HL-60/S4 treated with retinoic acid at 250 ng/mL for 4 days and 3 days (cell line): ENCODE results near the gene ATXN7L1.
"Not testable (repeated sequence)": the region's sequence is repeated elsewhere in the genome, so short reads cannot be mapped to it uniquely, and the experiment has no call there.

Source experiments
- in situ Hi-C: fragments of 300-500 bp; cut with MboI; formaldehyde crosslinking; loops from 2 replicates; pipeline ENCODE4 v1.7.0; 2022; ENCODE audit warnings: low sequenced_read_pairs

The ATXN7L1 gene

DNA sequence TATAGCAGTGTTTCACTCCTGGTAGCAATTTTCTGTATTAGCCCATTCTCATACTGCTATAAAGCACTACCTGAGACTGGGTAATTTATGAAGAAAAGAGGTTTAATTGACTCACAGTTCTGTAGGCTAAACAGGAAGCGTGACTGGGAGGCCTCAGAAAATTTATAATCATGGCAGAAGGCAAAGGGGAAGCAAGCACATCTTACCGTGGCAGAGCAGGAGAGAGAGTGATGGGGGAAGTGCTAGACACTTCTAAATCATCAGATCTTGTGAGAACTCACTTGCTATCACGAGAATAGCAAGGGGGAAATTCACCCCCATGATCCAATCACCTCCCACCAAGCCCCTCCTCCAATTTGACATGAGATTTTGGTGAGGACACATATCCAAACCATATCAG is 163.5 kb downstream of the ATXN7L1 start:
- in situ Hi-C loops, result no loop called here

GRCh38 chr7:105711726-105712402 is 164.5 kb downstream of the ATXN7L1 start:
- in situ Hi-C loops, result no loop called here

DNA sequence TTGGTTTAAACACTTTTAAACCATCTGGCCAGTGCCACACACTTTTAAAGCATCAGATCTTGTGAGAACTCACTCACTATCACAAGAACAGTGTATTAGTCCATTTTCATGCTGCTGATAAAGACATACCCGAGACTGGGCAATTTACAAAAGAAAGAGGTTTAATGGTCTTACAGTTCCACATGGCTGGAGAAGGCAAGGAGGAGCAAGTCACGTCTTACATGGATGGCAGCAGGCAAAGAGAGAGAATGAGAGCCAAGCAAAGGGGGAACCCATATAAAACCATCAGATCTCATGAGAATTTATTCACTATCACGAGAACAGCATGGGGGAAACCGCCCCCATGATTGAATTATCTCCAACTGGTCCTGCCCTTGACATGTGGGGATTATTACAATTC is 165.7 kb downstream of the ATXN7L1 start:
- in situ Hi-C loops, result not testable (repeated sequence)

DNA sequence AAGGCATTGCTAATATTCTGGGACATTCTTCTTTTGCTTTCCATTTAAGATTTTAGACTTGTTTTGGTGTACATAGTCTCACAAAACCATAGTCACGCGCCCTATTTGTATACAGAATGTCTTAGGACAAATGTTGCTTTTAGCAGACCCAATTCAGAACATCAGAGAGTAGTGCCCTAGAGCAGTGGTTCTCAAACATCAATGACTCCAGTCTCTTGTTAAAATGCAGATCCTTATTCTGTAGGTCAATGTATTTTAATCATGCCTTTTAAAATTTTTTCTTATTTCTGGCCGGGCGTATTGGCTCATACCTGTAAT is 167.7 kb downstream of the ATXN7L1 start:
- in situ Hi-C loops, result no loop called here

- in situ Hi-C loops, result no loop called here
Observed at GRCh38 chr7:105707967-105708762, 168.2 kb downstream of the ATXN7L1 start.

GRCh38 chr7:105707381-105707780 is 169.0 kb downstream of the ATXN7L1 start:
- in situ Hi-C loops, result no loop called here

DNA sequence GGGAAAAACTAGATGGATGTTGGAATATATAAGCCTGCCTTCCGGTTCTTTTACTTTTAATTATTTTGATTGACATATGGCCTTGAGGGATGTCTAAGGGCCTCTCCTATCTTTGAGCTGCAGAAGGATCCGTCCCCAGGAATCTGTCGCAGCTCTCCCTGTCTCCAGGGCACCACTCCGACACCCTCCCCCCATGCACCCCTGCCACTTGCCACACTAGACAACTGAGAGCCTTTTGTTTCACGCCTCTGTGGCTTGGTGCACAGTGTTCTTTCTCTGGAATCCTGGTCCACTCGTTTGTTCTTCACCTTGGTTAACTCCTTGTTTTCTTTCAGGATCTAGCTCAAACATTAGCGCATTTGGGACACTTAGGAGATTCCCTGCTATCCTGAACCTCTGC is 171.0 kb downstream of the ATXN7L1 start:
- in situ Hi-C loops, result no loop called here

DNA sequence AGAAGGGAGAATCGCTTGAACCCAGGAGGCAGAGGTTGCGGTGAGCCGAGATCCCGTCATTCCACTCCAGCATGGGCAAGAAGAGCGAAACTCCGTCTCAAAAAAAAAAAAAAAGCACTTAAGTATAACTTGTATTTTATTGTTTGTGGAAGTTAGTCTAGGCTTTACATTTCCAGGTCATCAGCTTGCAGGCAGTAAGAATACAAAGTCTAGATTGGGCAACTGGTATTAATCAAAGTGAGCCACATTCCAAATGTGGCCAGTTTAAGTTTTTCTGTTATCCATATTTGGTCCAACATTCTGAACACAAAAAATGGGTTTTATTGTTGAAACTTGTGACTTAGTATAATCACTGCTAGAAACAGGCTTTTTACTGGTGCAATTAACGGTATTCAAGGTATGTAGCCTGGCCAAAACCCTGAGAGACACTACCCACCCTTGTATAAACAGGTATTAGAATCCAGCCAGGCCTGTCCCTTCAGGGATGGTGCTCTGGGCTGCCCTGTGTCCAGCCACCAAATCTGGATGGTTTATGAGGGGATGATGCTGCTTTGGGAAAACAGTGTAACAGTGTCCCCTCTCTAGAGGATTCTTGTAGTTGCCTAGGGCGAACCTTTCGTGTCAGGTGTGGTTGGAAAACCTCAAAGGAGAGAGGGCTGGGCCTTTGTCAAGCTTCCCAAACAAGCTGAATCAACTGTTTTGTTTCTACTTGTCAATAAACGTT is 173.0 kb downstream of the ATXN7L1 start:
- in situ Hi-C loops, result no loop called here

- in situ Hi-C loops, result no loop called here
Observed at GRCh38 chr7:105699568-105700236, 176.7 kb downstream of the ATXN7L1 start.

- in situ Hi-C loops, result no loop called here
Observed at GRCh38 chr7:105698531-105698930, 177.9 kb downstream of the ATXN7L1 start.

GRCh38 chr7:105697753-105698152 is 178.6 kb downstream of the ATXN7L1 start:
- in situ Hi-C loops, result no loop called here

DNA sequence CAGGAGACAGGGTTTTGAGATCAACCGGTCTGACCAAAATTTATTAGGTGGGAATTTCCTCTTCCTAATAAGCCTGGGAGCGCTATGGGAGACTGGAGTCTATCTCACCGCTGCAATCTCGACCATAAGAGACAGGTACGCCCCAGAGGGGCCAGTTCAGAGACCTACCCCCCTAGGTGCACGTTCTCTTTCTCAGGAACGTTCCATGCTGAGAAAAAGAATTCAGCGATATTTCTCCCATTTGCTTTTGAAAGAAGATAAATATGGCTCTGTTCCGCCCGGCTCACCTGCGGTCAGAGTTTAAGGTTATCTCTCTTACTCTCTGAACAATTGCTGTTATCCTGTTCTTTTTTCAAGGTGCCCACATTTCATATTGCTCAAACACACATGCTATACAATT is 179.2 kb downstream of the ATXN7L1 start:
- in situ Hi-C loops, result not testable (repeated sequence)

DNA sequence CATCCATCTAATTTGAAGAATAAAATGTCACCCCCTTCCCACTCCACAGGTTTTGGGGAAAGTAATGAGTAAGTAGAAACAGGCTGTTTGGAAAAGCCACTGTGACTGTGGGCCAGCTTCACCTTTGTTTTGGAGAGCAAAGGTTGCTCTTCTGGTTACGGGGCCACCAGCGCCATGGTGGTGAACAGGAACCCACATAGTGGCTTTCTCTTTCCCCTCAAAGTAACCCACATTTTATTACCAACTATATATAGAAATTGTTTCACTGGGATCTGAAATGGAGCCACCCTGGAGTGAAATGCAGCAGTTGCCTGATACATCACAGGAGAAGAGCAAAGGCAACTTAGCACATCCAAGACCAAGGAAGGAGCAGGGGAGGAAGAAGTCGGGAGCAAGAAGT is 182.8 kb downstream of the ATXN7L1 start:
- in situ Hi-C loops, result no loop called here

- in situ Hi-C loops, result no loop called here
Observed at GRCh38 chr7:105691680-105692564, 184.5 kb downstream of the ATXN7L1 start.

GRCh38 chr7:105691082-105691679 is 185.2 kb downstream of the ATXN7L1 start:
- in situ Hi-C loops, result no loop called here

DNA sequence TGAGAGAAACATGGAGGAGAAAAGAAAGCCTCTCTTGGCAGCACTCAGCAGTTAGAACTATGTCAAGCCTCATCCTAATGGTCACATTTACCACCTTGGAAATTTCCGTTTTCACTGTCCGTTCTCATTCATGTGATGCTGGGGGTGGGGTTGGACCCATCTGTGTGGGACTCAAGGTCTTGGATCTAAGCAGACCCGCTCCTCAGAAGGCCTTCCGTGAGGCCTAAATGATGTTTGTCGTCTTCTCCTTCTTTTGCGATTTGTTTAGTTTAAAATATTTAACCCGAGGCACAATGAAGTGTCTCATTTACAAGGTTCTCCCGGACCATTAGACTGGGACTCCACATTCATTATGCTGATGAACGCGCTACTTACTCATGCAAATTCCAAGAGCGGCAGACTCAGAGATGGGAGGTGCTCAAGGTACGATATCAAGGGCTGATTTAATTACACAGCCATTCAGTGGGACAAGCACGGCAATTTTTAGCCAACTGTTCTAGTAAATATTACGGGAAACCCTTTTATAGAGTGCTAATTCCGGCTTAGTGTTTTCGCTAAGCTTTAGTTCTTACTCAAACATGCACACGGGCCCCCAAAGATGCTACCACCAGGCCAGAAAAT is 186.0 kb downstream of the ATXN7L1 start:
- in situ Hi-C loops, result no loop called here

DNA sequence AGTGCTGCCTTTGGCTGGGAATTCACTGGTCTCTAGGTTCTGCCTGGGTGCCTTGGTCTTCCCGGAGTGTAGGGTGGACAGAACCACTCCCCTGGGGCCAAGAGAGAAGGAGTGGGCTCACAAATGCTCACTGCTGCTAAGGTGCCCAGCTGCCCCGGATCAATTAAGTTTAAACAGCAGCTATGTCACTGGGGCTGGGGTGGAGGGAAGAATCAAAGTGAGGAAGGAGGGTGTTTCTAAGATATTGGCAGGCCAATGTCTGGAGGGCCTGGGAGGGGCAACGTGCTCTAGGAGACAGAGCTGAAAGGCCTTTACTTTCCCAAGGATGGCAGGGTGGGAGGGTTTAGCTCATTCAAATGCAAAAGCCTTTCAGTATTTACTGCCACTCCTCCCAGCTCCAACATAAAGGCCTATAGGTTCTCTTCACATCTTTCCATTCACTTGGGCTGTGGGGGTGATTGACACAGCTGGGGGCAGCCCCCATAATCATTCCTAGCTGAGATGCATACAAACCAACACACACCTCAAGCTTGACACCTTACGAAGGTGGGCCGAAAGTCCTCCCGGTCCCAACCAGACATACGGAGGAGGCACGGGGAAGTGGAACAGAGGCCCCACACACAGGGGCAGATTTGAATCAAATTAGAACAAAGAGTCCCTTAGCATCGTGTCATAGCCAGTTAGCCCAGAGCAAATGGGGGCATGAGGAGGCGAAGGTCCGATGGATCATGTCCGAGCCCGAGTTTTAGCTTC is 187.2 kb downstream of the ATXN7L1 start:
- in situ Hi-C loops, result no loop called here

DNA sequence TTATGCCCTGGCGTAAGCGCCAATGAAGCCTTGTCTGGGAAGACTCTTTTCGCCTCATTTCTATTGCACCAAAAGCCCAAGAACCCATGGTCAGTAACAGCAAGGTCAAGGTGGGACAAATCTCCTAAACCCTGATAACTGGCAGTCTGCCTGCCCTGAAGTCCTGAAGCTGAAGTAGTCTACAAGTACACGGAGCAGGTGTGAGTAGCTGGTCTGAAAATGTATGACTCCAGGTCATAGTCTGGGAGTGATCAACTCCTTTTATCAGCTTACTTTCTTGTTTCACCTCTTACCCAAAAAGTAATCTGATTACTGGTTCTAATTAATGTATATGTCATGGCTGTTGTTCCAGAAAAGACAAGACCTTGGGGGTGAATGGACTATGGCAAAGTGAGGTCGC is 187.8 kb downstream of the ATXN7L1 start:
- in situ Hi-C loops, result no loop called here

GRCh38 chr7:105685161-105685560 is 191.2 kb downstream of the ATXN7L1 start:
- in situ Hi-C loops, result no loop called here
